Measurements from ENCODE around the gene CYB5B. TPM values are rescaled to one million over a fixed set of nuclear protein-coding genes. Genes with fewer than 3 reads are reported as not detected.

The CYB5B gene
- polyA plus RNA-seq, 3 donors: 32.3 to 90.4 (median 84.9) TPM

DNA sequence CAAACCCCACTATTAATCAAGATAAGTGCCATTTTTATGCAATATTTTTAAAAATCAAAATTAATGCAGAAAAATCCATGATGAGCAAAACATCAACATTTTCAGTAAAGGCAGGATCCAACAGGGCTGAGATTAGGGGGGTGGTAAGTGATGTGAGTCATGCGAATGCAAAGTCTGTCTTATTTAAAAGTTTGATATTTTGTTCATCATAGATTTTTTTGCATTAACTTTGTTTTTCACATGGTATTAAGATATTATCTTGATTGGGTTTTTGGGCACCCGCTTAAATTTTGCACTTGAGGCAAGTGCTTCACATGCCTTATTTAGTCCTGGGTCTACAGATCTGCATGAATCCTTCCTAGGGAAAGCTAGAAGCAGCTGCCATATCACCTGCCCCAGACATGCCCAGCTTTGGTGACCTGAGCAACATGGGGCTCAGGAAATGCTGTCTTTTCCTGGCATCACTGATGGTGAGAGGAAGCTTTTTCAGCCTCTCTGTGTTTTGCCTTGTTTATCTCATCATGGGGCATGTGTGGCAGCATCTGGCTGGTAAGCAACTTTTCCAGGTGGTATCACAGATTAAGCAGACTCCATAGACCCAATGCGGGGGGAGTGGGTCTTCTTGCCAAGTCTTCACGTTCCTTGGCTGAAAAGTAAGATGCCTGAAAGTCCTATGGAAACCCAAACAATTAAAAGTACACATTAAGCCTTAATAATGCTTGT is 83.8 kb downstream of the CYB5B start:
- H3K36me3 Mint-ChIP-seq: no peaks in the 10 kb centered on the region
- Histone ChIP-seq H3K27me3 (ENCODE audit: control insufficient read depth in 2 of 2, insufficient read depth in 2 of 2, low read length in 2 of 2) (peaks cover 21 to 34% of the 10 kb centered on the region in 2 donors), H2AFZ (ENCODE audit: insufficient read depth, low read depth, low read length, poor library complexity, severe bottlenecking) (no peak overlapping the region), H3K27ac (ENCODE audit: low read depth in 1 of 2, low read length in 2 of 2) (no peak overlapping the region), H3K9ac (ENCODE audit: insufficient read depth, low read length, poor library complexity, severe bottlenecking) (no peak overlapping the region), H4K20me1 (ENCODE audit: insufficient read depth, low read length) (no peaks in the 10 kb centered on the region), H3K4me1 (ENCODE audit: control insufficient read depth in 1 of 2, insufficient read depth in 2 of 2, low read length in 2 of 2) (peaks cover 28 to 35% of the 10 kb centered on the region in 2 donors), H3K4me3 (replicated peaks in 1 of 3; ENCODE audit: low read depth in 2 of 3, low read length in 3 of 3) (no peak overlapping the region), H3K9me3 (replicated peaks in 1 of 2; ENCODE audit: control insufficient read depth in 1 of 2, insufficient read depth in 1 of 2, low read length in 2 of 2) (no peaks in the 10 kb centered on the region), H3K79me2 (ENCODE audit: insufficient read depth, low read length) (no peaks in the 10 kb centered on the region), H3K36me3 (replicated peaks in 1 of 2; ENCODE audit: control insufficient read depth in 1 of 2, insufficient read depth in 2 of 2, low read length in 2 of 2) (no peaks in the 10 kb centered on the region), H3K4me2 (replicated peaks; ENCODE audit: extremely low read depth, low read length, poor library complexity, severe bottlenecking) (no peak overlapping the region)
- H3K27me3 Mint-ChIP-seq (ENCODE audit: low read depth in 3 of 3): peaks cover 37 to 53% (median 46%) of the 10 kb centered on the region in 3 donors
- peaks cover 0 to 6% (median 3%) of the 10 kb centered on the region in 7 donors for H3K9me3 Mint-ChIP-seq
- intact Hi-C loops (cut with micrococcal nuclease): no loop called here
- TF ChIP-seq, protein P1, sequence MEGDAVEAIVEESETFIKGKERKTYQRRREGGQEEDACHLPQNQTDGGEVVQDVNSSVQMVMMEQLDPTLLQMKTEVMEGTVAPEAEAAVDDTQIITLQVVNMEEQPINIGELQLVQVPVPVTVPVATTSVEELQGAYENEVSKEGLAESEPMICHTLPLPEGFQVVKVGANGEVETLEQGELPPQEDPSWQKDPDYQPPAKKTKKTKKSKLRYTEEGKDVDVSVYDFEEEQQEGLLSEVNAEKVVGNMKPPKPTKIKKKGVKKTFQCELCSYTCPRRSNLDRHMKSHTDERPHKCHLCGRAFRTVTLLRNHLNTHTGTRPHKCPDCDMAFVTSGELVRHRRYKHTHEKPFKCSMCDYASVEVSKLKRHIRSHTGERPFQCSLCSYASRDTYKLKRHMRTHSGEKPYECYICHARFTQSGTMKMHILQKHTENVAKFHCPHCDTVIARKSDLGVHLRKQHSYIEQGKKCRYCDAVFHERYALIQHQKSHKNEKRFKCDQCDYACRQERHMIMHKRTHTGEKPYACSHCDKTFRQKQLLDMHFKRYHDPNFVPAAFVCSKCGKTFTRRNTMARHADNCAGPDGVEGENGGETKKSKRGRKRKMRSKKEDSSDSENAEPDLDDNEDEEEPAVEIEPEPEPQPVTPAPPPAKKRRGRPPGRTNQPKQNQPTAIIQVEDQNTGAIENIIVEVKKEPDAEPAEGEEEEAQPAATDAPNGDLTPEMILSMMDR (IDR thresholded peaks at IDR 0.05): no peak
- H3K4me3 Mint-ChIP-seq: peak overlapping the region in 1 of 2 donors; percentile 66
- H3K27ac Mint-ChIP-seq: no peak overlapping the region
- H3K4me1 Mint-ChIP-seq: peaks cover 19% of the 10 kb centered on the region
- no peak for DNase-seq
- WGBS (ENCODE audit: insufficient coverage): 90% methylated on average over 2 of the region's 4 CpGs

DNA sequence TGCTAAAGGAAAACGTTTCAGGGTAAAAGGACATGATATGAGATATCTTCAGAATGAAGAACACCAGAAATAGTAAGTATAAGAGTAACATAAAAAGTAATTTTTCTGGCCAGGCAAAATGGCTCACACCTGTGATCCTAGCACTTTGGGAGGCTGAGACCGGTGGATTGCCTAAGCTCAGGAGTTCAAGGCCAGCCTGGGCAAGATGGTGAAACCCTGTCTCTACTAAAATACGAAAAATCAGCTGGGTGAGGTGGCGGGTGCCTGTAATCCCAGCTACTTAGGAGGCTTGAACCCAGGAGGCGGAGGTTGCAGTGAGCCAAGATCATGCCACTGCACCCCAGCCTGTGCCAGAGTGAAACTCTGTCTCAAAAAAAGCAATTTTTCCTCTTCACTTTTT is 84.7 kb downstream of the CYB5B start:
- H3K36me3 ChIP-seq (replicated peaks in 1 of 2; ENCODE audit: control insufficient read depth in 1 of 2, insufficient read depth in 2 of 2, low read length in 2 of 2): no peaks in the 10 kb centered on the region
- no peak overlapping the region for H3K4me2 ChIP-seq (replicated peaks; ENCODE audit: extremely low read depth, low read length, poor library complexity, severe bottlenecking)
- H4K20me1 ChIP-seq (ENCODE audit: insufficient read depth, low read length): no peaks in the 10 kb centered on the region
- no peak overlapping the region for H3K4me3 ChIP-seq (replicated peaks in 1 of 3; ENCODE audit: low read depth in 2 of 3, low read length in 3 of 3)
- peaks cover 0 to 4% of the 10 kb centered on the region in 2 donors for H3K36me3 Mint-ChIP-seq
- 97% methylated on average over 3 of the region's 5 CpGs for WGBS (ENCODE audit: insufficient coverage)
- DNase-seq: no peak
- no peak overlapping the region for H2AFZ ChIP-seq (ENCODE audit: insufficient read depth, low read depth, low read length, poor library complexity, severe bottlenecking)
- peaks cover 38 to 44% of the 10 kb centered on the region in 2 donors for H3K4me1 ChIP-seq (ENCODE audit: control insufficient read depth in 1 of 2, insufficient read depth in 2 of 2, low read length in 2 of 2)
- peak overlapping the region in 1 of 2 donors; percentile 60 for H3K4me3 Mint-ChIP-seq
- H3K9me3 Mint-ChIP-seq: peaks cover 0 to 9% (median 3%) of the 10 kb centered on the region in 7 donors
- TF ChIP-seq, protein P1 (IDR thresholded peaks at IDR 0.05): no peak
- peaks cover 28% of the 10 kb centered on the region for H3K4me1 Mint-ChIP-seq
- peaks cover 33 to 51% (median 46%) of the 10 kb centered on the region in 3 donors for H3K27me3 Mint-ChIP-seq (ENCODE audit: low read depth in 3 of 3)
- intact Hi-C loops (cut with micrococcal nuclease): no loop called here
- no peaks in the 10 kb centered on the region for H3K9me3 ChIP-seq (replicated peaks in 1 of 2; ENCODE audit: control insufficient read depth in 1 of 2, insufficient read depth in 1 of 2, low read length in 2 of 2)
- no peak overlapping the region for H3K27ac Mint-ChIP-seq
- no peak overlapping the region for H3K27ac ChIP-seq (ENCODE audit: low read depth in 1 of 2, low read length in 2 of 2)
- H3K27me3 ChIP-seq (ENCODE audit: control insufficient read depth in 2 of 2, insufficient read depth in 2 of 2, low read length in 2 of 2): peaks cover 21 to 34% of the 10 kb centered on the region in 2 donors
- no peak overlapping the region for H3K9ac ChIP-seq (ENCODE audit: insufficient read depth, low read length, poor library complexity, severe bottlenecking)
- no peaks in the 10 kb centered on the region for H3K79me2 ChIP-seq (ENCODE audit: insufficient read depth, low read length)
